ENCODE results near the gene KRTAP10-10. TPM values are rescaled to one million over a fixed set of nuclear protein-coding genes. Genes with fewer than 3 reads are reported as not detected.

Gene KRTAP10-10
- total and polyA plus RNA-seq, 4 donors = not detected

- Histone ChIP-seq H3K36me3 (ENCODE audit: control insufficient read depth in 4 of 4, insufficient read depth in 3 of 4, low read depth in 1 of 4, low read length in 3 of 4) (no peaks in the 10 kb centered on the region), H3K9me3 (ENCODE audit: control insufficient read depth in 4 of 4, low read length in 3 of 4) (peaks cover 0 to 8% (median 2%) of the 10 kb centered on the region in 4 donors), H3K27me3 (ENCODE audit: control insufficient read depth in 4 of 4, insufficient read depth in 4 of 4, low read length in 3 of 4) (no peaks in the 10 kb centered on the region), H3K9ac (ENCODE audit: low read depth in 1 of 2, low read length in 2 of 2) (no peak overlapping the region), H3K27ac (ENCODE audit: low read depth in 1 of 2, low read length in 2 of 2) (no peak overlapping the region), H3K4me3 (ENCODE audit: low read depth in 1 of 3, low read length in 3 of 3) (no peak overlapping the region), H3K4me1 (ENCODE audit: control insufficient read depth in 4 of 4, insufficient read depth in 4 of 4, low read length in 3 of 4) (no peaks in the 10 kb centered on the region)
- TF ChIP-seq, protein P1, sequence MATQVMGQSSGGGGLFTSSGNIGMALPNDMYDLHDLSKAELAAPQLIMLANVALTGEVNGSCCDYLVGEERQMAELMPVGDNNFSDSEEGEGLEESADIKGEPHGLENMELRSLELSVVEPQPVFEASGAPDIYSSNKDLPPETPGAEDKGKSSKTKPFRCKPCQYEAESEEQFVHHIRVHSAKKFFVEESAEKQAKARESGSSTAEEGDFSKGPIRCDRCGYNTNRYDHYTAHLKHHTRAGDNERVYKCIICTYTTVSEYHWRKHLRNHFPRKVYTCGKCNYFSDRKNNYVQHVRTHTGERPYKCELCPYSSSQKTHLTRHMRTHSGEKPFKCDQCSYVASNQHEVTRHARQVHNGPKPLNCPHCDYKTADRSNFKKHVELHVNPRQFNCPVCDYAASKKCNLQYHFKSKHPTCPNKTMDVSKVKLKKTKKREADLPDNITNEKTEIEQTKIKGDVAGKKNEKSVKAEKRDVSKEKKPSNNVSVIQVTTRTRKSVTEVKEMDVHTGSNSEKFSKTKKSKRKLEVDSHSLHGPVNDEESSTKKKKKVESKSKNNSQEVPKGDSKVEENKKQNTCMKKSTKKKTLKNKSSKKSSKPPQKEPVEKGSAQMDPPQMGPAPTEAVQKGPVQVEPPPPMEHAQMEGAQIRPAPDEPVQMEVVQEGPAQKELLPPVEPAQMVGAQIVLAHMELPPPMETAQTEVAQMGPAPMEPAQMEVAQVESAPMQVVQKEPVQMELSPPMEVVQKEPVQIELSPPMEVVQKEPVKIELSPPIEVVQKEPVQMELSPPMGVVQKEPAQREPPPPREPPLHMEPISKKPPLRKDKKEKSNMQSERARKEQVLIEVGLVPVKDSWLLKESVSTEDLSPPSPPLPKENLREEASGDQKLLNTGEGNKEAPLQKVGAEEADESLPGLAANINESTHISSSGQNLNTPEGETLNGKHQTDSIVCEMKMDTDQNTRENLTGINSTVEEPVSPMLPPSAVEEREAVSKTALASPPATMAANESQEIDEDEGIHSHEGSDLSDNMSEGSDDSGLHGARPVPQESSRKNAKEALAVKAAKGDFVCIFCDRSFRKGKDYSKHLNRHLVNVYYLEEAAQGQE (IDR thresholded peaks at IDR 0.05) = no peak
- TF ChIP-seq NR2F2 (IDR thresholded peaks at IDR 0.05) (no peak), EGR1 (IDR thresholded peaks at IDR 0.05; ENCODE audit: low read depth in 2 of 2) (no peak), YY1 (IDR thresholded peaks at IDR 0.05) (no peak), SP1 (IDR thresholded peaks at IDR 0.05) (no peak)
- TF ChIP-seq, protein P2, sequence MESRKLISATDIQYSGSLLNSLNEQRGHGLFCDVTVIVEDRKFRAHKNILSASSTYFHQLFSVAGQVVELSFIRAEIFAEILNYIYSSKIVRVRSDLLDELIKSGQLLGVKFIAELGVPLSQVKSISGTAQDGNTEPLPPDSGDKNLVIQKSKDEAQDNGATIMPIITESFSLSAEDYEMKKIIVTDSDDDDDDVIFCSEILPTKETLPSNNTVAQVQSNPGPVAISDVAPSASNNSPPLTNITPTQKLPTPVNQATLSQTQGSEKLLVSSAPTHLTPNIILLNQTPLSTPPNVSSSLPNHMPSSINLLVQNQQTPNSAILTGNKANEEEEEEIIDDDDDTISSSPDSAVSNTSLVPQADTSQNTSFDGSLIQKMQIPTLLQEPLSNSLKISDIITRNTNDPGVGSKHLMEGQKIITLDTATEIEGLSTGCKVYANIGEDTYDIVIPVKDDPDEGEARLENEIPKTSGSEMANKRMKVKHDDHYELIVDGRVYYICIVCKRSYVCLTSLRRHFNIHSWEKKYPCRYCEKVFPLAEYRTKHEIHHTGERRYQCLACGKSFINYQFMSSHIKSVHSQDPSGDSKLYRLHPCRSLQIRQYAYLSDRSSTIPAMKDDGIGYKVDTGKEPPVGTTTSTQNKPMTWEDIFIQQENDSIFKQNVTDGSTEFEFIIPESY (IDR thresholded peaks at IDR 0.05) = no peak
- 85% methylated on average over 6 of the region's 6 CpGs for WGBS
- DNase-seq (ENCODE audit: low spot score) = no peak
Observed at GRCh38 chr21:44619886-44620285, 17.3 kb upstream of the KRTAP10-10 start.

DNA sequence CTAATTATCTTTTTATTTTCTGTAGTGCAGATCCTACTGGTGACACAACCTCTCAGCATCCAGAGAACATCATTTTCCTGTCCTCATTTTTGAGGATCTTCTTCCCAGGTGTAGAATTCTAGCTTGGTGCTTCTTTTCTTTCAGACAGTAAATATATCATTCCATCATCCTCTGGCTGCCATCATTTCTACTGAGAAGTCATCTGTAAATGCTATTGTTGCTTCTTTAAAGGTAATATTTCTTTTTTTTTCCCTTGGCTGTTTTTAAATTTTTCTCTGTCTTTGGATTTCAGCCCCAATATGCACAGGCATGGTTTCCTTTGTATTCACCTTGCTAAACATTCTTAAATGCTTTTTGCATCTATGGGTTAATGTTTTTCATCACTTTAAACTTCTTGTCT, 13.6 kb upstream of the KRTAP10-10 start:
- no peaks in the 10 kb centered on the region for H3K27me3 ChIP-seq (ENCODE audit: control insufficient read depth in 4 of 4, insufficient read depth in 4 of 4, low read length in 3 of 4)
- H3K9me3 ChIP-seq (ENCODE audit: control insufficient read depth in 4 of 4, low read length in 3 of 4) = peaks cover 0 to 8% (median 2%) of the 10 kb centered on the region in 4 donors
- TF ChIP-seq GABPA (IDR thresholded peaks at IDR 0.05 in 1 of 2, conservative IDR thresholded peaks at IDR 0.05 in 1 of 2) = no peak
- TF ChIP-seq YY1 (IDR thresholded peaks at IDR 0.05) = no peak
- no peak for TF ChIP-seq JUND (IDR thresholded peaks at IDR 0.05)
- no peak for TF ChIP-seq SP1 (IDR thresholded peaks at IDR 0.05)
- no peak for TF ChIP-seq NR2F2 (IDR thresholded peaks at IDR 0.05)
- TF ChIP-seq RXRA (IDR thresholded peaks at IDR 0.05) = no peak
- no peak for TF ChIP-seq HNF4G (IDR thresholded peaks at IDR 0.05)
- TF ChIP-seq RAD21 (IDR thresholded peaks at IDR 0.05) = no peak
- TF ChIP-seq, protein P3, sequence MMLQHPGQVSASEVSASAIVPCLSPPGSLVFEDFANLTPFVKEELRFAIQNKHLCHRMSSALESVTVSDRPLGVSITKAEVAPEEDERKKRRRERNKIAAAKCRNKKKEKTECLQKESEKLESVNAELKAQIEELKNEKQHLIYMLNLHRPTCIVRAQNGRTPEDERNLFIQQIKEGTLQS (IDR thresholded peaks at IDR 0.05) = no peak
- TF ChIP-seq, protein P4, sequence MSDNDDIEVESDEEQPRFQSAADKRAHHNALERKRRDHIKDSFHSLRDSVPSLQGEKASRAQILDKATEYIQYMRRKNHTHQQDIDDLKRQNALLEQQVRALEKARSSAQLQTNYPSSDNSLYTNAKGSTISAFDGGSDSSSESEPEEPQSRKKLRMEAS (IDR thresholded peaks at IDR 0.05) = no peak
- no peak overlapping the region for H3K4me3 ChIP-seq (ENCODE audit: low read depth in 1 of 3, low read length in 3 of 3)
- H3K36me3 ChIP-seq (ENCODE audit: control insufficient read depth in 4 of 4, insufficient read depth in 3 of 4, low read depth in 1 of 4, low read length in 3 of 4) = no peaks in the 10 kb centered on the region
- no peak for DNase-seq (ENCODE audit: low spot score)
- H3K9ac ChIP-seq (ENCODE audit: low read depth in 1 of 2, low read length in 2 of 2) = no peak overlapping the region
- no peaks in the 10 kb centered on the region for H3K4me1 ChIP-seq (ENCODE audit: control insufficient read depth in 4 of 4, insufficient read depth in 4 of 4, low read length in 3 of 4)
- no peak overlapping the region for H3K27ac ChIP-seq (ENCODE audit: low read depth in 1 of 2, low read length in 2 of 2)

- Histone ChIP-seq H3K27ac (ENCODE audit: low read depth in 1 of 2, low read length in 2 of 2) (no peak overlapping the region), H3K27me3 (ENCODE audit: control insufficient read depth in 4 of 4, insufficient read depth in 4 of 4, low read length in 3 of 4) (no peaks in the 10 kb centered on the region), H3K9me3 (ENCODE audit: control insufficient read depth in 4 of 4, low read length in 3 of 4) (peaks cover 0 to 9% (median 2%) of the 10 kb centered on the region in 4 donors), H3K36me3 (ENCODE audit: control insufficient read depth in 4 of 4, insufficient read depth in 3 of 4, low read depth in 1 of 4, low read length in 3 of 4) (no peaks in the 10 kb centered on the region), H3K9ac (ENCODE audit: low read depth in 1 of 2, low read length in 2 of 2) (no peak overlapping the region), H3K4me3 (ENCODE audit: low read depth in 1 of 3, low read length in 3 of 3) (no peak overlapping the region), H3K4me1 (ENCODE audit: control insufficient read depth in 4 of 4, insufficient read depth in 4 of 4, low read length in 3 of 4) (no peaks in the 10 kb centered on the region)
- no peak for DNase-seq (ENCODE audit: low spot score)
- 89% methylated on average over 7 of the region's 7 CpGs for WGBS
- TF ChIP-seq NR2F2 (IDR thresholded peaks at IDR 0.05) (no peak), JUND (IDR thresholded peaks at IDR 0.05) (no peak), TAF1 (conservative IDR thresholded peaks at IDR 0.05) (no peak), RXRA (IDR thresholded peaks at IDR 0.05) (no peak), GABPA (IDR thresholded peaks at IDR 0.05 in 1 of 2, conservative IDR thresholded peaks at IDR 0.05 in 1 of 2) (no peak)
- TF ChIP-seq, protein P2 (IDR thresholded peaks at IDR 0.05) = no peak
- TF ChIP-seq, protein P1 (IDR thresholded peaks at IDR 0.05) = no peak
Observed at GRCh38 chr21:44625756-44626155, 11.4 kb upstream of the KRTAP10-10 start.

Data from liver (tissue), 9 donors.